ENCODE data around the gene PLEKHA4.

DNA sequence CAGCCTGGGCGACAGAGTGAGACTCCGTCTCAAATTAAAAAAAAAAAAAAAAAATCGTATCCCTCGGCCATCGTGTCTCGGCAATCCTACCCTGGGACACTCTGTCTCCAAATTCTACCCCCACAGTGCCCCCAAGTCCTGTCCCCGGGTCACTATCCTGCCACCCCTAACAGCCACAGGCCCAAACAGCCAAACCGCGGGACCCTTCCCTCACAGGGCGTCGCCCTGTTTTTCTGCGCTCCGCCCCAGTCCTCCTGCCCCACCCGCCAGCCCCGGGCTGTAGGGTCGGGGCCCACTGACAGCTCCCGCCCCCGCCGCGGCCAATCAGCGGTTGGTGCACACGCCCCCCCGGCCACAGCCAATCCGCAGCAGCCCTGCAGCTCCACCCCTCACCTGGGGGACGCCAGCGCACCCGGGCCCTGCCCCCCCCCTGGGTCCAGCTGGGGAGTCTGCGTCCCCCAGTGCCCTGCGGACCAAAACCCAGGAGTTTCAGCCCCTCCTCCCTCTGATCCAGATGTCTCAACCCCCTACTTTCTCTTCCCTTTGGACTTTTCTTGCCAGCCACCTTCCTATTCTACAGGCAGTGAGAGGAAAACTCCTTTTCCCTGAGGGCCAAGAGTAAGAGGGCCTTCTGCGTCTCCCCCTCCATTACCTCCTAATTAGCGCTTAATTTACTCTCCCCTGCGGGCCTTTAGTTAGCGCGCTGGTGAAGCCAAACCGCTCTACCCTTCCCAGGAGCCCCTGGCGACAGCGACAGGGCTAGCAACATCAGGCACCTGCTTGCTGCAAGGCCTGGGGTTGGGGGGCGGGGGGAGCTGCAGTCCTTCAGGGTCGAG is 56.1 kb downstream of the PLEKHA4 start:
- TF ChIP-seq, protein P1, sequence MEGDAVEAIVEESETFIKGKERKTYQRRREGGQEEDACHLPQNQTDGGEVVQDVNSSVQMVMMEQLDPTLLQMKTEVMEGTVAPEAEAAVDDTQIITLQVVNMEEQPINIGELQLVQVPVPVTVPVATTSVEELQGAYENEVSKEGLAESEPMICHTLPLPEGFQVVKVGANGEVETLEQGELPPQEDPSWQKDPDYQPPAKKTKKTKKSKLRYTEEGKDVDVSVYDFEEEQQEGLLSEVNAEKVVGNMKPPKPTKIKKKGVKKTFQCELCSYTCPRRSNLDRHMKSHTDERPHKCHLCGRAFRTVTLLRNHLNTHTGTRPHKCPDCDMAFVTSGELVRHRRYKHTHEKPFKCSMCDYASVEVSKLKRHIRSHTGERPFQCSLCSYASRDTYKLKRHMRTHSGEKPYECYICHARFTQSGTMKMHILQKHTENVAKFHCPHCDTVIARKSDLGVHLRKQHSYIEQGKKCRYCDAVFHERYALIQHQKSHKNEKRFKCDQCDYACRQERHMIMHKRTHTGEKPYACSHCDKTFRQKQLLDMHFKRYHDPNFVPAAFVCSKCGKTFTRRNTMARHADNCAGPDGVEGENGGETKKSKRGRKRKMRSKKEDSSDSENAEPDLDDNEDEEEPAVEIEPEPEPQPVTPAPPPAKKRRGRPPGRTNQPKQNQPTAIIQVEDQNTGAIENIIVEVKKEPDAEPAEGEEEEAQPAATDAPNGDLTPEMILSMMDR (IDR thresholded peaks at IDR 0.05) = peak; percentile 39
- TF ChIP-seq EZH2 (IDR thresholded peaks at IDR 0.05) = no peak
